SK-N-SH (cell line): ENCODE measurements around the gene CALR3. TPM values are rescaled to one million over a fixed set of nuclear protein-coding genes. Genes with fewer than 3 reads are reported as not detected.
"Not testable (repeated sequence)": the region's sequence is repeated elsewhere in the genome, so short reads cannot be mapped to it uniquely, and the experiment has no call there.

Source experiments
- CTCF ChIA-PET: fragments of 300-600, 350-600 bp; formaldehyde crosslinking; extraction: SDS; loops from one replicate; lab custom pipeline; 2021; lab: Yijun Ruan, JAX
- POLR2A ChIA-PET: fragments of 350-600 bp; sonication (Branson Sonifier 250); formaldehyde crosslinking; extraction: SDS; loops from one replicate; lab custom pipeline; 2020; ENCODE audit warnings: antibody characterized with exemption, inconsistent platforms; lab: Yijun Ruan, JAX
- DNase-seq: peaks from one replicate; pipeline ENCODE4 v3.0.0; 2012
- H2AFZ ChIP-seq: fragments of 200-600 bp; sonication (generic); 2 replicates; pipeline ENCODE4 v1.8.1; 2016; ENCODE audit warnings: antibody characterized with exemption, mild to moderate bottlenecking, low read depth
- H3F3A ChIP-seq: fragments of 200-600 bp; sonication (generic); replicated peaks from 2 replicates; pipeline ENCODE3; 2016; ENCODE audit warnings: antibody characterized with exemption, mild to moderate bottlenecking; ENCODE audit not compliant: insufficient read depth
- H3K27ac ChIP-seq, 2 experiments: fragments of 200-500 bp in 1 of 2; fragments of 200-600 bp in 1 of 2; sonication (Bioruptor generic) in 1 of 2; sonication (generic), shearing (Covaris generic) in 1 of 2; 2 replicates each; pipeline versions ENCODE4 v1.5.1 to v1.6.1; 2014 to 2016; ENCODE audit warnings: low read depth in 2 of 2, inconsistent platforms in 1 of 2, low read length in 1 of 2, mild to moderate bottlenecking in 1 of 2, mixed read lengths in 1 of 2
- H3K27me3 ChIP-seq: fragments of 200-600 bp; sonication (generic), shearing (Covaris generic); 2 replicates; pipeline ENCODE4 v1.6.1; 2016; ENCODE audit warnings: mixed run types; ENCODE audit not compliant: insufficient read depth
- H3K36me3 ChIP-seq, 2 experiments: fragments of 200-500 bp in 1 of 2; fragments of 200-600 bp in 1 of 2; sonication (Bioruptor generic) in 1 of 2; sonication (generic) in 1 of 2; replicated peaks in 1 of 2; 2 replicates each; pipeline versions ENCODE3 to v1.5.1; 2014 to 2016; ENCODE audit warnings: low read length in 1 of 2, mild to moderate bottlenecking in 1 of 2; ENCODE audit not compliant: insufficient read depth in 2 of 2, control insufficient read depth in 1 of 2
- H3K4me1 ChIP-seq, 2 experiments: fragments of 200-500 bp in 1 of 2; fragments of 200-600 bp in 1 of 2; sonication (Bioruptor generic) in 1 of 2; sonication (generic), shearing (Covaris generic) in 1 of 2; 2 replicates each; pipeline versions ENCODE4 v1.5.1 to v1.6.1; 2014 to 2016; ENCODE audit warnings: low read depth in 1 of 2, low read length in 1 of 2, mixed run types in 1 of 2; ENCODE audit not compliant: insufficient read depth in 2 of 2, control insufficient read depth in 1 of 2
- H3K4me2 ChIP-seq: fragments of 200-600 bp; sonication (generic), shearing (Covaris generic); 2 replicates; pipeline ENCODE4 v1.6.1; 2017; ENCODE audit warnings: mixed run types
- H3K4me3 ChIP-seq, 2 experiments: fragments of 200-500 bp in 1 of 2; fragments of 200-600 bp in 1 of 2; sonication (Bioruptor generic) in 1 of 2; sonication (generic), shearing (Covaris generic) in 1 of 2; 2 replicates each; pipeline versions ENCODE4 v1.5.1 to v1.8.1; 2014 to 2016; ENCODE audit warnings: low read depth in 2 of 2, inconsistent platforms in 1 of 2, low read length in 1 of 2, mild to moderate bottlenecking in 1 of 2, mixed read lengths in 1 of 2, moderate library complexity in 1 of 2
- H3K79me2 ChIP-seq: fragments of 200-600 bp; sonication (generic); 2 replicates; pipeline ENCODE4 v1.8.1; 2017; ENCODE audit warnings: mild to moderate bottlenecking; ENCODE audit not compliant: insufficient read depth
- H3K9ac ChIP-seq: fragments of 200-600 bp; sonication (generic); 2 replicates; pipeline ENCODE4 v1.6.1; 2017; ENCODE audit warnings: mixed run types
- H3K9me2 ChIP-seq: fragments of 200-600 bp; sonication (generic); 2 replicates; pipeline ENCODE4 v1.6.1; 2017; ENCODE audit warnings: mixed run types
- H3K9me3 ChIP-seq: fragments of 200-600 bp; sonication (generic); 2 replicates; pipeline ENCODE4 v1.6.1; 2017; ENCODE audit warnings: mixed run types, mild to moderate bottlenecking, moderate library complexity
- H4K20me1 ChIP-seq: fragments of 200-600 bp; sonication (generic); 2 replicates; pipeline ENCODE4 v1.6.1; 2017; ENCODE audit warnings: mild to moderate bottlenecking, mixed run types; ENCODE audit not compliant: insufficient read depth
- CHD2 ChIP-seq: fragments of 150-350 bp; IDR thresholded peaks from 2 replicates; pipeline ENCODE4 v1.6.1; 2018; ENCODE audit warnings: low read length; ENCODE audit not compliant: partially characterized antibody
- ELF1 ChIP-seq: IDR thresholded peaks from 2 replicates; pipeline ENCODE4 v1.4.0; 2012
- EZH2phosphoT487 ChIP-seq: fragments of 200-600 bp; sonication (generic); IDR thresholded peaks from 2 replicates; pipeline ENCODE4 v1.6.1; 2017; ENCODE audit warnings: low read depth, mixed run types, mild to moderate bottlenecking, antibody characterized with exemption, moderate library complexity, borderline replicate concordance
- FOSL2 ChIP-seq: IDR thresholded peaks from 2 replicates; pipeline ENCODE4 v1.4.0; 2012; ENCODE audit warnings: low read depth, mild to moderate bottlenecking, moderate library complexity, borderline replicate concordance
- FOXJ3 ChIP-seq: sonication (generic); formaldehyde crosslinking; IDR thresholded peaks from 2 replicates; pipeline ENCODE4 v1.5.1; 2020; ENCODE audit warnings: mild to moderate bottlenecking, missing genetic modification reagents
- GABPA ChIP-seq: IDR thresholded peaks from 2 replicates; pipeline ENCODE4 v1.4.0; 2012; ENCODE audit warnings: low read depth, mild to moderate bottlenecking
- GATA2 ChIP-seq: sonication (generic); formaldehyde crosslinking; IDR thresholded peaks from 2 replicates; pipeline ENCODE4 v1.5.0; 2020; ENCODE audit warnings: mild to moderate bottlenecking, missing genetic modification reagents
- JUND ChIP-seq: IDR thresholded peaks from 2 replicates; pipeline ENCODE4 v1.4.0; 2012
- NRF1 ChIP-seq: IDR thresholded peaks from 2 replicates; pipeline ENCODE4 v1.6.1; 2012; ENCODE audit warnings: low read depth, mild to moderate bottlenecking, low read length
- PBX3 ChIP-seq: IDR thresholded peaks from 2 replicates; pipeline ENCODE4; 2012
- POLR2AphosphoS5 ChIP-seq: IDR thresholded peaks from 2 replicates; pipeline ENCODE4 v1.6.1; 2012; ENCODE audit warnings: low read depth, low read length
- RAD21 ChIP-seq: IDR thresholded peaks from 2 replicates; pipeline ENCODE4 v1.6.1; 2012; ENCODE audit warnings: mild to moderate bottlenecking, low read length
- RCOR1 ChIP-seq: fragments of 150-350 bp; IDR thresholded peaks from 2 replicates; pipeline ENCODE4 v1.6.1; 2017; ENCODE audit warnings: antibody characterized with exemption, low read length
- SIN3A ChIP-seq: IDR thresholded peaks from 2 replicates; pipeline ENCODE4 v1.6.1; 2012; ENCODE audit warnings: low read depth, mild to moderate bottlenecking, low read length, moderate library complexity, borderline replicate concordance
- USF2 ChIP-seq: fragments of 150-350 bp; IDR thresholded peaks from 2 replicates; pipeline ENCODE4 v1.6.1; 2017; ENCODE audit warnings: antibody characterized with exemption, low read length, low read depth, borderline replicate concordance
- YY1 ChIP-seq: IDR thresholded peaks from 2 replicates; pipeline ENCODE4 v1.4.0; 2012; ENCODE audit warnings: low read depth, mild to moderate bottlenecking
- WGBS: methylation state at CpG from one replicate; pipeline ENCODE4 v1.1.6; 2017; ENCODE audit warnings: low lambda C conversion rate; 5-methylcytosine and 5-hydroxymethylcytosine counted together
- polyA plus RNA-seq, 3 experiments: library from polyadenylated mRNA; depleted of rRNA; stranded (reverse); fragments of >200 nt; gene quantifications; 2 replicates each; pipeline ENCODE4 v1.2.3, GENCODE V29; 2012

The CALR3 gene
- polyA plus RNA-seq, 1 of the 3 experiments (the other 2 are of a cell fraction) = not detected

GRCh38 chr19:16467581-16467980 lies 28.4 kb downstream of the CALR3 start:
- H3K4me3 ChIP-seq = no peak overlapping the region
- no peak overlapping the region for H3K4me2 ChIP-seq
- H4K20me1 ChIP-seq = peaks cover 45% of the 10 kb centered on the region
- H3K9me2 ChIP-seq = no peaks in the 10 kb centered on the region
- H3K9ac ChIP-seq = no peak overlapping the region
- DNase-seq = peak; percentile 47
- no peaks in the 10 kb centered on the region for H3K36me3 ChIP-seq
- no peaks in the 10 kb centered on the region for H3K9me3 ChIP-seq
- POLR2A ChIA-PET = interaction anchor here (0.8 kb wide), 1 partner anchor 9 kb away, joined by 3 read pairs; no protein-coding TSS in a partner anchor
- peak; percentile 19; the same call in 1 of the 2 replicates for TF ChIP-seq FOXJ3 (CRISPR knock-in tag)
- TF ChIP-seq SIN3A = no peak
- CTCF ChIA-PET = interaction anchor here (1.2 kb wide), 1 partner anchor 25 kb away, joined by 3 read pairs; no protein-coding TSS in a partner anchor
- H3K27ac ChIP-seq = peak overlapping the region in 1 of 2 experiments; percentile 56; a peak in 1 of 4 replicates
- no peak overlapping the region for H2AFZ ChIP-seq
- H3K79me2 ChIP-seq = peaks cover 89% of the 10 kb centered on the region
- H3K27me3 ChIP-seq = no peaks in the 10 kb centered on the region
- 79% methylated on average over 6 of the region's 6 CpGs for WGBS
- H3F3A ChIP-seq = no peaks in the 10 kb centered on the region
- H3K4me1 ChIP-seq = peaks cover 8 to 33% of the 10 kb centered on the region in 2 experiments; a peak in 3 of 4 replicates

DNA sequence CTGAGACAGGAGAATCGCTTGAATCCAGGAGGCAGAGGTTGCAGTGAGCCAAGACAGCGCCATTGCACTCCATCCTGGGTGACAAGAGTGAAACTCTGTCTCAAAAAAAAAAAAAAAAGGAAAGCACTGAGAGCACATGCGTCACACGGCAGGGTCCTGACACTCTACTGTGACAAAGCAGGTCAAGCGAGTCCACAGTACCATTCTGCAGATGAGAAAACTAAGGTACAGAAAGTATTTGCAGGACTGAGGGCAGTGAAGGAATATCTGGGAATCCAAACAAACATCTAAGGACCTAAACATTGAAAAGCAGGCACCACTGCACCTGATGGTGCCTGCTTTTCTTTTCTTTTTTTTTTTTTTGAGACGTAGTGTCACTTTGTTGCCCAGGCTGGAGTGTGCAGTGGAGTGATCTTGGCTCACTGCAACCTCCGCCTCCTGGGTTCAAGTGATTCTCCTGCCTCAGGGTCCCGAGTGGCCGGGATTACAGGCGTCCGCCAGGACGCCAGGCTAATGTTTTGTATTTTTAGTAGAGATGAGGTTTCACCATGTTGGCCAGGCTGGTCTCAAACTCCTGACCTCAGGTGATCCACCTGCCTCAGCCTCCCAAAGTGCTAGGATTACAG lies 29.1 kb downstream of the CALR3 start:
- H4K20me1 ChIP-seq = peaks cover 45% of the 10 kb centered on the region
- WGBS = 86% methylated on average over 12 of the region's 12 CpGs

GRCh38 chr19:16465239-16465638 lies 30.7 kb downstream of the CALR3 start:
- no peaks in the 10 kb centered on the region for H3K9me2 ChIP-seq
- DNase-seq = no peak
- H3K36me3 ChIP-seq = no peaks in the 10 kb centered on the region
- H3K4me1 ChIP-seq = peaks cover 1 to 23% of the 10 kb centered on the region in 2 experiments; a peak in 2 of 4 replicates
- no peak overlapping the region for H3K27ac ChIP-seq
- H3K9me3 ChIP-seq = no peaks in the 10 kb centered on the region
- no peaks in the 10 kb centered on the region for H3K27me3 ChIP-seq
- H3K9ac ChIP-seq = no peak overlapping the region
- peaks cover 37% of the 10 kb centered on the region for H4K20me1 ChIP-seq
- peaks cover 99% of the 10 kb centered on the region for H3K79me2 ChIP-seq
- peaks cover 3% of the 10 kb centered on the region for H3F3A ChIP-seq
- no peak overlapping the region for H3K4me3 ChIP-seq
- TF ChIP-seq NRF1 (no peak), ELF1 (no peak), YY1 (no peak), EZH2phosphoT487 (no peak), JUND (no peak), RAD21 (no peak), CHD2 (no peak), POLR2AphosphoS5 (no peak), FOXJ3 (CRISPR knock-in tag) (no peak), SIN3A (no peak), USF2 (no peak), FOSL2 (no peak), GABPA (no peak), RCOR1 (no peak), PBX3 (no peak), GATA2 (no peak)
- 95% methylated on average over 4 of the region's 5 CpGs for WGBS
- no peak overlapping the region for H2AFZ ChIP-seq
- ChIA-PET CTCF (no interaction called here), POLR2A (no interaction called here)
- no peak overlapping the region for H3K4me2 ChIP-seq

More for the DNA sequence above, 29.1 kb downstream of the CALR3 start:
- peaks cover 96% of the 10 kb centered on the region for H3K79me2 ChIP-seq
- H3K9me3 ChIP-seq, H2AFZ ChIP-seq, DNase-seq, H3K9me2 ChIP-seq, H3K36me3 ChIP-seq, H3K27ac ChIP-seq, H3K4me3 ChIP-seq, H3K4me2 ChIP-seq, H3K9ac ChIP-seq, POLR2A ChIA-PET, H3K27me3 ChIP-seq, CTCF ChIA-PET, H3F3A ChIP-seq: not testable (repeated sequence)
- peaks cover 8 to 31% of the 10 kb centered on the region in 2 experiments; a peak in 3 of 4 replicates for H3K4me1 ChIP-seq
